ENCODE data around the gene SNX27. TPM values are rescaled to one million over a fixed set of nuclear protein-coding genes. Genes with fewer than 3 reads are reported as not detected.

The SNX27 gene
- 10.1 to 11.7 TPM (median 11.1 TPM) in 5 replicates for total RNA-seq (2022; extraction: Qiagen RNA extraction)

DNA sequence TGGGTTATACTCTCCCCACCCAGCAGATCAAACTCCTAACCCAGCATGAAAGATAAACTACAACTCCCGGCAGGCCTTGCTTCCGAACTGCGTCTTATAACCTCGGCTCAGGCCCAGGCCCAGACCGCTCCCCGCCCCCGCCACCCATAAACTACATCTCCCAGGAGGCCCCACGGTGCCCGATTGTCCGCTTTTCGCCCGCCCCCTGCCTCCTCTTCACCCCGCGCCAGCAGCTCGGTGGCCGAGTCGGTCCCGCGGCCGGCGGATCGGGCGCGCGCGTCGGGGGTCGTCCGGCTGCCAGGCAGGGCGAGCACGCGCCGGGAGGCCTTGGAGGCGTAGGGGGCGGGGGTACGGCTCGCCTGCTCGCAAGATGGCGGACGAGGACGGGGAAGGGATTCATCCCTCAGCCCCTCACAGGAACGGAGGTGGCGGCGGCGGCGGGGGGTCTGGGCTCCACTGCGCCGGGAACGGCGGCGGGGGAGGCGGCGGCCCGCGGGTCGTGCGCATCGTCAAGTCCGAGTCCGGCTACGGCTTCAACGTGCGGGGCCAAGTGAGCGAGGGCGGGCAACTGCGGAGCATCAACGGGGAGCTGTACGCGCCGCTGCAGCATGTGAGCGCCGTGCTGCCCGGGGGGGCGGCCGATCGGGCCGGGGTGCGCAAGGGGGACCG, at the start of gene SNX27:
TSS of gene SNX27 (plus strand) at position 219 of the 669 bp plus-strand sequence. CDS start at position 371, 152 bp downstream.

DNA sequence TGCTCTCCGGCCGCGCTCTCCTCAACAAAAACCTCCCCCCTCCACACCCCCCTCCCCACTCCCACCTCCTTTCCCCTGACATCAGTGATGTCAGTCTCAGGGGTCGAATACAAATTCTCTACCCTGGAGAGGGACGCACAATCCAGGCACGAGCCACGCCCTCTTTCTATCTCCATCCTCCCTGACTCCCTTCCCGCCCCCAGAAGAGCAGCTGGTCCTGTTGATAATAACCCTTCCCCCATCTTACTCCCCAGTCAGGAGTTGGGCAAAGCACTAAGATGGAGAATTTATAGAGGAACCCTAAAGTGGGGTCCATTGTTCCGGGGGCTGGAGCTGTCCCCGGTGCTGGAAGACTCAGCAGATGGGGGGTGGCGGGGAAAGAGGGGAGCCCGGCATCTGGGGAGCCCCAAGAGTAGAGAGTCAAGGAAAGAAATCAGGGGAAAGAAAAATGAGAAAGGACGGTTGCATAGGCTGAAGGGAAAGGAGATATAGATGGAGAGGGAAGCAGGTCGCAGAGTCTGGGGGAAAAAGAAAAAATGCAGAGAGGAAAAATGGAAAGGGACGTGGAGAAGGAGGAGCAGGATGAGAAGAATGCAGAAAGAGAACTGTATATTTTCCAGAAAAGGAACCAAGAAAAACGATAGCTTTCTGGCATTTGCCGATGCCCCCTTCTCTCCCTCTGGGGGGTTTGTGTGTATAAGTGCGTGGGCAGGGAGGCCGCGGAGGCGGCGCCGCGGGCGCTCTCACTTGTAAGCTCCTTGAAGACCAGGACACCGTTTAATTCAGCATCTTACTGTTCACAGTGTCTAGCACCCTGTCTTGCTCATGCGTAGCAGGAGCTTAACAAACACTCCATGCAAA, 105.2 kb downstream of the SNX27 start, which contains the start of gene CELF3:
TSS of gene CELF3 (minus strand) at position 33 of the 861 bp plus-strand sequence. CDS start 783 bp downstream, outside the sequence.

DNA sequence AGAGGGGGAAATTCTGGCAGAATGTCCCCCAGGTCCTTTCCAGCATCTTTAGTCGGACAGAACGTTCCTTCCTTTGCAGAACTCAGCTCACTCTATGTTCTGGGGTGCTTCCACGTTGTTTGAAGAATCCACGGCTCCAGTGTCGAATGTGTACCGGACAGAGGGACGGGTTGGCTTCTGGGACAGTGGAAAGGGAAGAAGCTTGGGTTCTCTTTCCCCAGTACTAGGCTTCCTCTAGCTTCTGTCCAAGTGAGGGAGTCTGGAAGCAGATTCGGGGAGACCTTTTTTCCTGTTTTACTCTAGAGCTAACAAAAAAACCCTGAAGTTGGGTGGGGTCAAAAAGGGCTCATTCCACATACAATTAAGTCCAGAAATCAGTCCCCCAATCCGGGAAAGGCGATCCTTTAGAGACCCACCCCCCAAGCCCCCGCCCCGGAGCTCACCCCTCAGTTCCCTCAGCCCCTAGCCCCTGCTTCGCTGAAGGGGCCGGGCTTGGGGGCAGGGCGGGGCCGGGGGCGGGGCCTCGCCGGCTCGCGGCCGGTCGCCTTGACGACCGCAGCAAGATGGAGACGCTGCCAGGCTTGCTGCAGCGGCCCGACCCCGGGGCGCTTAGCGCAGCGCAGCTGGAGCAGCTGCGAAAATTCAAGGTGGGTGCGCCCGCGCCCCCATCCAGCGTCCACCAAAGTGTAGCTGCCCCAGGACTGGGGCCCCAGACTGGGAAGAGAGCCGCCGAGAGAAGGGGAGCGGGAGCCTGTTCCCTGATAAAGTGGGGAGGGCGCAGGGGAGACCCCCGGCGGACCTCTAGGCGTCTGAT, 109.3 kb downstream of the SNX27 start, which contains the start of gene RIIAD1:
TSS of gene RIIAD1 (plus strand) at position 549 of the 814 bp plus-strand sequence. CDS start at position 564, 15 bp downstream.

Other genes starting within 250 kb of the SNX27 start
- 6.2 to 7.8 TPM (median 6.6 TPM) in 5 replicates for gene SELENBP1, start 239.3 kb upstream of the SNX27 start, total RNA-seq (2022; extraction: Qiagen RNA extraction)
- gene PSMB4, start 212.5 kb upstream of the SNX27 start, total RNA-seq (2022; extraction: Qiagen RNA extraction) = 345 to 394 TPM (median 364 TPM) in 5 replicates
- gene POGZ, start 152.6 kb upstream of the SNX27 start, total RNA-seq (2022; extraction: Qiagen RNA extraction) = 13.8 to 28.1 TPM (median 23.5 TPM) in 5 replicates
- gene CGN, start 100.7 kb upstream of the SNX27 start, total RNA-seq (2022; extraction: Qiagen RNA extraction) = 1.8 to 2.8 TPM (median 2.6 TPM) in 5 replicates
- 7.1 to 9.5 TPM (median 8.4 TPM) in 5 replicates for gene TUFT1, start 71.7 kb upstream of the SNX27 start, total RNA-seq (2022; extraction: Qiagen RNA extraction)
- gene CELF3, start 104.8 kb downstream of the SNX27 start, total RNA-seq (2022; extraction: Qiagen RNA extraction) = 0.03 TPM in 1 of 5 replicates, not detected in the others
- gene RIIAD1, start 109.5 kb downstream of the SNX27 start, total RNA-seq (2022; extraction: Qiagen RNA extraction) = not detected in 5 replicates
- 76.8 to 90.6 TPM (median 85.1 TPM) in 5 replicates for gene MRPL9, start 151.4 kb downstream of the SNX27 start, total RNA-seq (2022; extraction: Qiagen RNA extraction)
- gene TDRKH, start 178.4 kb downstream of the SNX27 start, total RNA-seq (2022; extraction: Qiagen RNA extraction) = 4.7 to 6.1 TPM (median 5.7 TPM) in 5 replicates
- gene LINGO4, start 193.4 kb downstream of the SNX27 start, total RNA-seq (2022; extraction: Qiagen RNA extraction) = not detected in 5 replicates
- gene RORC, start 219.8 kb downstream of the SNX27 start, total RNA-seq (2022; extraction: Qiagen RNA extraction) = 0.03 to 0.08 TPM (median 0.04 TPM) in 4 of 5 replicates, not detected in the other
- not detected in 5 replicates for gene C2CD4D, start 227.8 kb downstream of the SNX27 start, total RNA-seq (2022; extraction: Qiagen RNA extraction)
- not detected in 5 replicates for gene THEM5, start 241.7 kb downstream of the SNX27 start, total RNA-seq (2022; extraction: Qiagen RNA extraction)